ENCODE results near the gene SSBP4.
"Not testable (repeated sequence)": the region's sequence is repeated elsewhere in the genome, so short reads cannot be mapped to it uniquely, and the experiment has no call there.

The SSBP4 gene

DNA sequence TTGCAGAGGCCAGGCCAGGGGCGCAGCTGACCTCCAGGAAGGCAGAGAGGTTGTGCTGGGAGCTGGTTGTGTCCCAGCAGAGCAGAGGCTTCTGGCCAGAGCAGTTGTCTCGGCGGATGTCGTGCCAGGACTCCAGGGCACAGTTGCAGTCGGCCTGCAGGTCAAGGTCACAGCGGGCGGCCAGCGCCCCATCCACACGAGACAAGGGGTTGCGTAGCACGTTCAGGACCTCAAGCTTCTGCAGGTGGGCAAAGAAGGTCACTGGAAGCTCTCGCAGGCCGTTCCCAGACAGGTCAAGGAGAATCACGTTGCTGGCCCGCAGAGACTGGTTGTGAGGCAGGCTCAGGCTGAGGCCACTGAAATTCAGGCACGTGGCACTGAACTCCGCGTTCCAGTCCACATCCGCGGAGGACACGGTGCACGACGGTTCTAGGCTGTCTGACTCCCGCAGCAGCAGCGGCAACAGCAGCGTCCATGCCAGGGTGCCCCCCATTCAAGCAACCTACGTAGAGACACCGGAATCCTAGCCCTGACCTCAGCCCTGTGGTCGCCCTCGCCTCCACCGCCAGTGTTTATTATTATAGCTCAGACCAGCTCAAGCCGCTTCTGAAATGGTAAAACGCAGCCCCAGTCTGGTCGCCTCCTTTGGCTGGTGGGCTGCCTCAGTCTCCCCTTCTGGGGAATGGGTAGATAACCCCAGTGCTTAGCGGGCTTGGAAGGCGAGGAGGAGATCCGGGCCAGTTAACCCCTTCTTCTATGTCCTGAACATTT is 22.5 kb upstream of the SSBP4 start:
- no peak for DNase-seq

DNA sequence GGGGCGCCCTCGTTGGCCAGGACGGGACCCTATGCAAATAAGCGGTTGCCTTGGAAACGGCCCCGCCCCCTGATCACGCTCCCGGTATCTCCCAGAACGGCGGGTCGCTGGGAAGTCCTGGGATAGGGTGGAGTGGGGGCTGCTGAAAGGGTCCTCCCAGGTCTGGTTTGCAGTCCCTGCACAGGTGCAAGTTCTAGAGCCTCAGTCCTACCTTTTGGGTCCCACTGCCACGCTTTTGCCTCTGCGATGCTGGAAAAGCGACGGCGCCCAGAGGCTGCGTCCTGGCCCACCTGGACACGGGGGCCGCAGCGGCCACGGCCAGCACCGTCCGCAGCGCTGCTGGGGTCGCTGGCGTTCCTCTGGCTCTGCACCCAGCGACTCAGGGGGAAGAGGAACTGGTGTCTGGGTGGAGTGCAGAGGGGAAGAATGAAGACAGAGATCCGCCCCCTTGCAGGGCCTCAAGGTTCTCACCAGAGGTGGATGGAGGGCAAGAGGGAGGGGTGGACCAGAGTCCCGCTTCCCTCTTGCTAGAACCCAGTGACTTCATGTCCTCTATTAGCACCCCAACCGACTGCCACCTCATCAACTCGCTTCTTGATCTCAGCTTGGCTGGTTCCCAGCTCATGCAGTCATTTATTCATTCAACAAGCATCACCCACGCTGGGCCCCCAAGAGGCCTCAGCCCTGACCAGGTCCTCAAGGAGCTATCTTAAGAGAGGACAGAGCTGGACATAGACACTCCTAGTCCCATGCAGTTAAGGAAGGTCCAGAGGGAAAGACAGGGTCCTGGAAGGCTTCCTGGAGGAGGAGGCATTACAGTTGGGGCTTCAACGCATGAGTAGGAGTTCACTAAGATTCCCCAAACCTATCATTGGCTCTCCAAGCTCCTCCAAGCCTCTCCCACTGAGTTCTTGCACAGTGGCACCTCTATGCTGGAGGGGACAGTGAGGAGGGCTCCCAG is 21.7 kb upstream of the SSBP4 start, which contains the start of gene LRRC25:
Gene LRRC25 (minus strand): TSS at position 381 of the 961 bp plus-strand sequence. CDS start 659 bp downstream, outside the sequence.
- no peak for DNase-seq

DNA sequence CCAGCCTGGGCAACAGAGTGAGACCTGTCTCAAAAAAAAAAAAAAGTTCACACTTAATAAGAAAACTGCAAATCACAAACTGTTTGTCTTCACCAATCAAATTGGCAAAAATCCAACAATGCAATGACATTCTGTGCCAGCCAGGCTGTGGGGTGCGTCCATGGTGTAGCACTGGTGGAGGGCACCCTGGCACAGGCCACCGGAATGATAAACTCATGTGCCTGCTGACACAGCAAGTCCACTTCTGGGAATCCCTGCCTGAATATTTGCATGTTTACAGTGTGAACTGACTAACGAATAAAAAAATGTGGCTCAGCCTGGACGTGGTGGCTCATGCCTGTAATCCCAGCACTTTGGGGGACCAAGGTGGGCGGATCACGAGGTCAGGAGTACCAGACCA is 20.2 kb upstream of the SSBP4 start:
- no peak for DNase-seq

DNA sequence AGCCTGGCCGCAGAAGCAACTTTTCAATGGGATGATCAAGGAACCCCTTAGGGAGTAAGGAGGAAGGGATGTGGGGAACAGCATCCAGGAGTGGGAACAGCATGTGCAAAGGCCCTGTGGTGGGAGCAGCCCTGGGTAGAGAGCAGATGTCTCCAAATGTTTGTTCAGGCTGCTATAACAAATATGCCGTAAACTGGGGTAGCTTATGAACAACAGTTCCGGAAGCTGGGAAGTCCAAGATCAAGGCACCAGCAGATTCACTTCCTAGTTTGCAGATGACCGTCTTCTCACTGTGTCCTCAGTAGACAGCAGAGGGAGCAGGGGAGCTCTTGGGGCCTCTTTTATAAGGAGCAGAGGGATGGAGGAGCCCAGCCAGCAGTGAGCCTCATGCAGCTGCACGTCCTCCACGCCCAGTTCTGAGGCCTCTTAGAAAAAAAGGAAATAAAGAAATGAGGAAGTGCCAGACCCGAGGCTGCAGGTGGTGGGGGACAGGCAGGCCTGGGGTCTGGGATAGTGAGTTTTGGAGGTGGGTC is 17.6 kb upstream of the SSBP4 start:
- no peak for DNase-seq

DNA sequence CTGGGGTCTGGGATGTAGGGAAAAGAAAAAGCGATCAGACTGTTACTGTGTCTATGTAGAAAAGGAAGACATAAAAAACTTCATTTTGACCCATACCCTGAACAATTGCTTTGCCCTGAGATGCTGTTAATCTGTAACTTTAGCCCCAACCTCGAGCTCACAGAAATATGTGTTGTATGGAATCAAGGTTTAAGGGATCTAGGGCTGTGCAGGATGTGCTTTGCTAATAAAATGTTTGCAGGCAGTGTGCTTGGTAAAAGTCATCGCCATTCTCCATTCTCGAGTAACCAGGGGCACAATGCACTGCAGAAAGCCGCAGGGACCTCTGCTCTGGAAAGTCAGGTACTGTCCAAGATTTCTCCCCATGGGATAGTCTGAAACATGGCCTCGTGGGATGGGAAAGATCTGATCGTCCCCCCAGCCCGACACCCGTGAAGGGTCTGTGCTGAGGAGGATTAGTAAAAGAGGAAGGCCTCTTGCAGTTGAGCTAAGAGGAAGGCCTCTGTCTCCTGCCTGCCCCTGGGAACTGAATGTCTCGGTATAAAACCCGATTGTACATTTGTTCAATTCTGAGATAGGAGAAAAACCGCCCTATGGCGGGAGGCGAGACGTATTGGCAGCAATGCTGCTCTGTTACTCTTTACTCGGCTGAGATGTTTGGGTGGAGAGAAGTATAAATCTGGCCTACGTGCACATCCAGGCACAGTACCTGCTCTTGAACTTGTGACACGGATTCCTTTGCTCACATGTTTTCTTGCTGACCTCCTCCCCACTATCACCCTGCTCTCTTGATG is 16.5 kb upstream of the SSBP4 start:
- DNase-seq, result not testable (repeated sequence)

DNA sequence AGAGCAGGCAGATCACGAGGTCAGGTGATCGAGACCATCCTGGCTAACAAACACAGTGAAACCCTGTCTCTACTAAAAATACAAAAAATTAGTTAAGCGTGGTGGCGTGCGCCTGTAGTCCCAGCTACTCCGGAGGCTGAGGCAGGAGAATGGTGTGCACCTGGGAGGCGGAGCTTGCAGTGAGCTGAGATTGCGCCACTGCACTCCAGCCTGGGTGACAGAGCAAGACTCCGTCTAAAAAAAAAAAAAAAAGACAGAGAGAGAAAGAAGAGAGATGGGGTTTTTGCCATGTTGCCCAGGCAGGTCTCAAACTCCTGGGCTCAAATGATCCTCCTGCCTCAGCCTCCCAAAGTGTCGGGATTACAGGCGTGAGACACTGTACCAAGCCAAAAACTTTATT is 13.4 kb upstream of the SSBP4 start:
- not testable (repeated sequence) for DNase-seq

DNA sequence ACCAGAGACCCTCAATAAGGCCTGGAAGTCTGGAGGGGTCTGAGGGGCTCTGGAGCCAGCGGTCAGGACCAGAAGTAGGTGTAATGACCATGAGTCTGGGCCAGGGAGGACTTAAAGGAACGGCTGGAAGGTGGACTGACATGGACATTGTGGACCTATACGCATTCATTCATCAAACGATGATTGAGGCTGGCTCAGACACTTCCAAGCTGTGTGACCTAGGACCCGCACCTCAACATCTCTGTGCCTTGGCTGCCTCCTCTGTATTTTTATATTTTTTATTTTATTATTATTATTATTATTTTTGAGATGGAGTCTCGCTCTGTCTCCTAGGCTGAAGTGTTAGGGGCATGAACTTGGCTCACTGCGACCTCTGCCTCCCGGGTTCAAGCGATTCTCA is 12.4 kb upstream of the SSBP4 start:
- no peak for DNase-seq

DNA sequence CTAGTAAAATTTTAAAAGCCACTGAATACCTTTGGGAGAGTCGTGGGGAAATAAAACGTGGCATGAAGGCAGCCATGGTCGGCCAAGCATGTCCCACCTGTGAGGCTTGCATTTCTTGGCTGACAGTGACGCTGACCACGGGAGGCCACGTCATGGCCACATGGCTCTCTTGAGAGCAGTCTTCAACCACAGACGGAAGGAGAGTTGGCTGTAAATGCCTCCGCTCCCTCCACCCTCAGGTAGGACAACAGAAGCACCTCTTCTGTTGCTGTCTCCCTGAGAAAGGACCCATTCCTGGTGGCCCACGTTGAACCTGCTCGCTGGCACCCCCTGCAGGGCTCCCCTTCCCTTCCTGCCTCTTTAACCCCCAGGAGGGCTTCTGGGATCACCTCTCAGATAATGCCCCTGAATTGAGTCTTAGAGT is 11.1 kb upstream of the SSBP4 start:
- no peak for DNase-seq

DNA sequence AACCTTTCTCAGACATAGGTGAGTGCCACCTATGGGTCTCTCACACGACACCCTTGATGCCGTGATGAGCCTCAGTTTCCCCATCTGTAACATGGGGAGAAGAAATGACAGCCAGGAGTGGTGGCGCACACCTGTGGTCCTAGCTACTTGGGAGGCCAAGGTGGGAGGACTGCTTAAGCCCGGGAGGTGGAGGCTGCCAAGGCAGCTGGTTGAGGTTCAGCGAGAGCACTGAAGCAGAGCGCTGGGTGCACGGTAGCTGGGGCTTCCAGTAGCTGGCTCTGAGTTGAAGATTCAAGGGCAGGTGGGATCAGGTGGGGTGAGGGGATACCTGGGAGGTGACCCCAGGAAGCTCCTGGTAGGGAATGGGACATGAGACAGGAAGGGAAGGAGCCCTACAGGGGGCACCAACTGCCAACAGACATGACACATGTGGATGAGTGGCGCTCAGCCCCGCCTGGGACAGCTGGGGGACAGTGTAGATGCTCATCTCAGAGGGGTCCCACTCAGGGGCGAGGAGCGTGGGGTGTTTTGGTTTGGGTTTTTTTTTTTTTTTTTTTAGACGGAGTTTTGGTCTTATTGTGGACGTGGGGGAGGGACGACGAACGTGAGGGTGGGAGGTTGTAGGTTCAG is 6.5 kb upstream of the SSBP4 start:
- no peak for DNase-seq

DNA sequence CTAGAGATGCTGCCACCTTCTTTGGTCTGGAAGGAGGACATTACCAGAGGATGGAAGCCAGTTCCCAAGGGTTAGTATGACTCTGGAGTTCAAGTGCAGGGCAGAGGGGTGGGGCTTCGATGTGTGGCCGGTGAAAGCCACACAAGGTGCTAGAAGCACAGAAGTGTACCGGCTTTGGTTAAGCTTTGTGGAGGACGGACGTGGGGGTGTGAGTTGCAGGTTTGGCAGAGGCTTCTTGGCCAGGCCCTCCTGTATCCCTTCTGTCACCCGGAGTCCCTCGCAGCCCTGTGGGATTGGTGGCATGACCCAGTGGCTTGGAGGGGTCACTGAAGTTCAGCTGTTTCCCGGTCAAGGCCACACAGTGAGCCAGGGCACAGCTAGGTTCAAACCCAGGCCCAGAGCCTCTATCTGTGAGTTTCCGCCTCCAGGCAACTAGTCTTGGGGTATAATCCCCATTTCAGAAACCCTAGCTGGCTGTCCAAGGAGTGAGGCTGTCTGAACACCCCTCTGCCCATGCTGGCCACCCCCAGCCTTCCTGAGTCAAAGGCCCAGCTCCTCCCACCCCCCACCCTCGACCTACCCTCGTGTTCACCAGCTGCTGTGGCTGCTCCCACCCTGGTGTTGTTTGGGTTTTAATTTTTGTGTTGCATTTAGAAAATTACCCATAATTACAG is 4.6 kb upstream of the SSBP4 start:
- DNase-seq, result no peak

DNA sequence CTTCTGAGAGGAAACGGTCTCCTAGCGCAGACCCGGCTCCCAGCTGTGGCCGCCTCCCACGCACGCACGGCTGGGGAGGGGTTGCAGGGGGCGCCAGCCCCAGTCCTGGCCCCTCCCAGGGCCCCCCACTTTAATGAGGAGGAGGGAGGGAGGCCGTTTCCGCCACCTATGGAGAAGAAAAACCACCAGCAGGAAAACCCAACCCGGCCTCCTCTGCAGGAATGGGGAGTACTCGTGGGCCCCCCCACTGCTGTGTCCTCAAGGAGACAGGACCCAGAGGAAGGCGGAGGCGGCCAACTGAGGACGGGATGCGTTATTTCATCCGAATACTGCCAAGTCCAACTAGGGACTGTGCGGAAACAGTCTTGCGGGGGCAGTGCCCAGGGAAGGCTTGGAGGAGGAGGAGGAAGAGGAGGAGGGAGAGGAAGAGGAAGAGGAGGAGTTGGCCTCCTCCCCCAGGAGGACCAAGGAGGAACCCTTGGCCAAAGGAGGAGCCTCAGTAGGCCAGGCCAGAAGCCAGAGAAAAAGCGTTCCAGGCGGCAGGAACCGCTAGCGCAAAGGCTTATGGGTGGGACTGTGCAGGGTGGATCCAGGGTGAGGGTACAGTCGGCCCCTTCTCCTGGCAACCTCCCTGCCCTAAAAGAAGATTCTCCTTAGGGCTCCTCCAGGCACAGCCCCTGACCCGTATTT is 3.9 kb upstream of the SSBP4 start:
- DNase-seq, result no peak

DNA sequence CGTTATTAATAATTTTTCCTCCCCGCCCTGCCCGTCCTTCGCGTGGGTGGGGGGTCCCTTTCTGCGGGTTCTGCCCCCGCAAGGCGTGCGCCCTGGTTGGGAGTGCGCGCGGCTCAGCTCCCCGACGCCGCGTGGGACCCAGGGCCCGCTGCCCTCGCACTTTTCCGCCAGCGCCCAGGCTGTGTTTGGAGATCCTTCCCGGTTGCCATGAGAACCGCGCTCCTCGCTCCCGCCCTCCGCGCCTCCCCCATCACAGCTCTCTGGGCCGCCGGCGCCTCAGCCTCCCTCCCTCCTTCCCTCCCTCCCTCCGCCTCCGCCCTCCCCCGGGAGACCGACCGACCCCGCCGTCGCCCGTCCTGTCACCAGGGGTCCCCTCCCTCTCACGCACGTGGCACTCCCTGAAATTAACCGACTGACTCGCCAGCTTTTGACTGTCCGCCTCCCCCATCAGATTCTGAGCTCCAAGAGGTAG is 2.4 kb upstream of the SSBP4 start:
- DNase-seq, result peak; percentile 26

DNA sequence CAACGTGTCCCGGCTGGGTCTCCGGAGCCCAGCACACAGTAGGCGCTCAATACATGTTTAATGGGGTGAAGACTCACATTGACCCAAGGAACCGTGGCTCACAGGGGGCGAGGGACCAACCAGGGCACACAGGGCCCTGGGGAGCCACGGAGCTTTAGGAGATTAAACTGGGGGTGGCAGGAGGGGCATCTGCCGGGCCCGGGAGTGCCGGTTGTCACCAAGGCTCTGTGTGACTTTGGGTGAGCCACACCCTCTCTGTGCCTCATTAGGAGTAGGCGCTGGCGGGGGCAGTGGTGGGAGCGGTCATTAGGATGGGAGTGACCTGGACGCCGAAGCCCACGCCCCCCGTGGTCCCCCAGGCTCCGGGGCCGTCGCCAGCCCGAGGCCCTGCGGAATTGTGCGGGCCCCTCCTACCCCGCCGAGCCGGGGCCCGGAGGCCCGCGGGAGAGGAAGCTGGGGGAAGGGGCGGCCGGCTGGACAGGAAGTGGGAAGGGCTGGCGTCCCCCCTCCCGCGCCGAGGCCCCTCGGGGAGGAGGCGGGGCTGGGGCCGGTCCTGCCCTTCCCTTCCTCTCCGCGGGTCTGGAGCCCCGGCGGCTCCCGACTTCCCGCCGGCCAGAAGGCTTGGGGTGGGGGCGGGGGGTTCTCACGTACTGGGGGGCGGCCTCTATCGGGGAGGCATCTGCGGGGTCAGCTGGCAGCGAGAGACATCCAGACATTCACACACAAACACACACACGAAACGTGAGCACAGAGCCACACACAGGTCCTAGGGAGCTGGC is 1.8 kb upstream of the SSBP4 start:
- DNase-seq, result no peak

DNA sequence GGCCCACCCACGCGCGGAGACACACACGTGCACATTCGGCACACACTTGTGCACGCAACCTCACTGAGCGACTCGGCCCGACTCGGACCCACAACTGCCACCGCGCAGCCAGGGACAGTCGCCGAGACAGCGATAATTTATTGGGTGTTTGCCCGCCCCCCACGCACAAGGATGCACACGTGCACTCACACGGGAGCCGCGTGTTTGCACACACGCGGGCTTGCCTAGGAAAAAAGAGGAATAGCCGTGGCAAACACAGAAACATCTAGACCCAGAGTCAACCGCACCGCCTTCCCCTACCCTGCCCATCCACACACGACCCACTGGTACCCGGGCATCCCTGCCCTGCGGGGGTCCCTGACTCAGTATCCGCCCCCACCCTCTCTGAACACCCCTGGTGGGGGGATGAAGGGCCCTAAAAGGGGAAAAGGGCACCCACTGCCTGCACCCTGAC is 1.1 kb upstream of the SSBP4 start:
- DNase-seq, result no peak

DNA sequence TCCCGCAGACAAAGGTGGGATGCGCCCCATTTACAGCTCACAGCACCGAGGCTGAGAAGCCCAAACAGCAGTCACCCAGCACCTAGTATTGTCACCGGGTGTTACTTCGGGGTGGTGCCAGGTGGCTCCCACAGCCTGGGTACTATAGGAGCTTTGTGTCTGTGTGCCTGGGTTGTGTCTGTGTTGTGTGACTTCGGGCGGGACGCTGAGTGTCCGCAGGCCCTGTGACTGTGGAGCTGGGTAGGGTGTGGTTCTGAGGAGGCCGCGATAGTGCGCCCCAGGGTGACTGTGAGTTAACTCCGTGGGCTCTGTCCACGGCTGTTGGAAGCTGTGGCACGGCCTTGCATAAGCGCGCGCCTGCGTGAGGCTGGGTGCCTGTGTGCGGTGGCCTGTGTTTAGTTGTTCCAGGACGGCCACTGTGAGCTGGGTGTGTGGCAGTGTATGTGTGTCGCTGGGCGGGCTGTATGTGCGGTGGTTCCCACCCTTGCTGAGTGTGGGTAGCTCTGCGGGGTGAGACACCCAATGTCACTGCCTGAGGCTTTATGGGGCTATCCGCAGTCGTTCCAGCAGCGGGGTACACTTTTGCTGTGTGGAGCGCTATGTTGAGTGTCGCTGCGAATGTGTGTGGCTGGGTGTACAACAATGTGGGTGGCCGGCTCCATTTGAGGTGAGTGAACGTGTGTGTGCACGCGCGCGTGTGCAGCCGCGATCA is 559 bp upstream of the SSBP4 start:
- peak; percentile 43 for DNase-seq

DNA sequence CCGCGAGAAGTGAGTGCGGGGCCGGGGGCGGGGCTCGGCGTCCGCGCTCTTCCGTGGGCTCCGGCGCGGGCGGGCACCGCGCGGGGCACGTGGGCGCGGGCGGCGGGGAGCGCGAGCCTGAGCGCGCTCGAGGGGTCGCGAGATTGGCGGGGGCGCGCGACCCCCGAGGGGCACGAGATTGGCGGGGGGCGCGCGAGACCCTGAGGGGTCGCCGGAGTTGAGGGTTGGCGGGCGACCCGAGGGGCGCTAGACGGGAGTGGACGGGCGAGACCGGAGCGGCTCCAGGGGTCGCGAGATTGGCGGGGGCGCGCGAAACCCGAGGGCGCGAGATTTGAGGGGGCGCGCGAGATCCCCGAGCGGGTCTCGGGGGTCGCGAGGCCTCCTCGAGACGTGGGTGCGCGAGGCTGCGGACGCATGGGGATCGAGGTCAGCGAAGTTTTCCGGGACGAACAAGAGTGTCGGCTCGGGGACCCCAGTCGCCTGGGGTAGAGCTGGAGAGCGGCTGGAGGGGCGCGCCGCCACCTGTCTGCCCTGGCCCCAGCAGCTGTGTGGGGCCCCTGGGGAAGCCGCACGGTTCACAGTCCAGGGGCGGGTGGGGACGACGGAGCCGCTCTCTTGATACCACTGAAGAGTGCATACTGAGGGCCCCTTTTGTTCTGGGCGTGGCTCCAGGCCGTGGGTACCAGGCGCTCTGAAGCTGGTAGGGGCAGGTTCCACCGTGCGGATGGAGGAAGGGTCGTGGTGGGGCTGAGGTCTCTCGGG is 682 bp downstream of the SSBP4 start:
- DNase-seq, result no peak

DNA sequence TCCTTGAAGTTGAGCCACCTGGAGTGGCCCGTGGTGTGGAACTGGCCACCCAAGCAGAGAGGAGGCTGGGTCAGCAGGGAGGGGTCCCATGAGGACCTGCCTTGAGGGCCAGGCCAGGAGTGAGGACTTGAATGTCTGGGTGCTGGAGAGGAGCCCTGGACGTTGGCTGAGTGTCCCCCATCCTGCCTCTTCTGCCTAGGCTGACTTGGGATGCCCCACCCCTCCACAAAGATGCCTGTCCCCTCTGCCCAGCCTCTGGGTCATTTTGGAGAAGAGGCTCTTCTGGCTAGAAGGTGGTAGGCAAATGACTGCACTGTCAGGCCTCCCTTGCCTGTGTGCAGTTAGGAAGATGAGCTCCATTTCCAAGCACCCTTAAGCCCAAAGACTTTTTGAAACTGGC is 1.7 kb downstream of the SSBP4 start:
- DNase-seq, result no peak

DNA sequence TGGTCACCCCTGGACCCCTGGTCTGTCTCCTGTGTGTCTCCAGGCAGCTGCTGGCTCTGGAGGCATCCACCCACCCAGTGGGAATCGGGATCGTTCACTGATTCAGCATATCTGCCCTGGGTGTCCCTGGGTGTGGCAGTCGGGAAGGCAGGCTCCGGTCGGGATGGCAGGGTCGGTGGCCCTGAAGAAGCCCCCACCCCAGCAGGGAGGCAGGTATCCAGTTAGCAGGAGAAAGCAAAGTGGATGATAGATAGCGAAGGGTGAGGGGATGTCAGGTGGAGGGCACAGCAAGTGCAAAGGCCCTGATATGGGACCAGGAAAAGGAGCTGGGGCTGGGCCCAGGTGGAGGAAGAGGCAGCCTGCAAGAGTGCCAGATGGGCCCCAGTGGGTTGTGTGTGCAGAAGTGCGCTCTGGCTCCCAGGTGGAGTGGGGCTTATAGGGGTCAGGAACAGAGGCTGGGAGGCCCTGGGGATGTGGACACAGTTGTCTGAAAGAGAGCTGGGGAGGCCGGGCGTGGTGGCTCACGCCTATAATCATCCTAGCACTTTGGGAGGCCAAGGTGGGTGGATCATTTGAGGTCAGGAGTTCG is 2.3 kb downstream of the SSBP4 start:
- DNase-seq, result no peak

Data from effector CD8-positive, alpha-beta T cell (primary cell).